Endothelial cell of umbilical vein (primary cell): ENCODE data around the gene NFKBIL1.

ENCODE experiments used
- FOS ChIP-seq: IDR thresholded peaks from 2 replicates; pipeline ENCODE4 v1.6.1; 2011; ENCODE audit warnings: mild to moderate bottlenecking, low read length, moderate library complexity, borderline replicate concordance; ENCODE audit not compliant: insufficient read depth
- GATA2 ChIP-seq: IDR thresholded peaks from 2 replicates; pipeline ENCODE4 v1.7.0; 2011; ENCODE audit warnings: low read depth, mild to moderate bottlenecking, moderate library complexity, mixed read lengths, low read length; ENCODE audit not compliant: insufficient read length, insufficient read depth
- JUN ChIP-seq: IDR thresholded peaks from 2 replicates; pipeline ENCODE4 v1.6.1; 2011; ENCODE audit warnings: borderline replicate concordance, low read depth; ENCODE audit not compliant: insufficient read length, insufficient read depth
- MYC ChIP-seq: IDR thresholded peaks from one replicate; pipeline ENCODE4 v1.6.1; 2011; ENCODE audit warnings: mild to moderate bottlenecking, low read depth, low read length
- TF ChIP-seq, protein P1 (sequence below), 2 donors: IDR thresholded peaks; 1 replicate in 1 of 2; 2 replicates in 1 of 2; pipeline ENCODE4 v1.5.1; 2011; ENCODE audit warnings: low read length in 2 of 2, mild to moderate bottlenecking in 2 of 2, moderate library complexity in 2 of 2, control low read depth in 1 of 2, inconsistent platforms in 1 of 2, low read depth in 1 of 2; ENCODE audit not compliant: insufficient read depth in 1 of 2; ENCODE audit errors: extremely low read depth in 1 of 2

- TF ChIP-seq, protein P1, sequence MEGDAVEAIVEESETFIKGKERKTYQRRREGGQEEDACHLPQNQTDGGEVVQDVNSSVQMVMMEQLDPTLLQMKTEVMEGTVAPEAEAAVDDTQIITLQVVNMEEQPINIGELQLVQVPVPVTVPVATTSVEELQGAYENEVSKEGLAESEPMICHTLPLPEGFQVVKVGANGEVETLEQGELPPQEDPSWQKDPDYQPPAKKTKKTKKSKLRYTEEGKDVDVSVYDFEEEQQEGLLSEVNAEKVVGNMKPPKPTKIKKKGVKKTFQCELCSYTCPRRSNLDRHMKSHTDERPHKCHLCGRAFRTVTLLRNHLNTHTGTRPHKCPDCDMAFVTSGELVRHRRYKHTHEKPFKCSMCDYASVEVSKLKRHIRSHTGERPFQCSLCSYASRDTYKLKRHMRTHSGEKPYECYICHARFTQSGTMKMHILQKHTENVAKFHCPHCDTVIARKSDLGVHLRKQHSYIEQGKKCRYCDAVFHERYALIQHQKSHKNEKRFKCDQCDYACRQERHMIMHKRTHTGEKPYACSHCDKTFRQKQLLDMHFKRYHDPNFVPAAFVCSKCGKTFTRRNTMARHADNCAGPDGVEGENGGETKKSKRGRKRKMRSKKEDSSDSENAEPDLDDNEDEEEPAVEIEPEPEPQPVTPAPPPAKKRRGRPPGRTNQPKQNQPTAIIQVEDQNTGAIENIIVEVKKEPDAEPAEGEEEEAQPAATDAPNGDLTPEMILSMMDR (IDR thresholded peaks at IDR 0.05; ENCODE audit: extremely low read depth in 1 of 2, insufficient read depth in 1 of 2, low read depth in 1 of 2, low read length in 2 of 2): no peak
- no peak for TF ChIP-seq JUN
- TF ChIP-seq MYC: no peak
- no peak for TF ChIP-seq GATA2
- no peak for TF ChIP-seq FOS
Measured at GRCh38 chr6:31569861-31570536, 22.6 kb downstream of the NFKBIL1 start.
